HG02759 (cell line): Measurements from ENCODE around the gene RPTOR.

Experiments used
- ATAC-seq: cut with Tn5 transposase; IDR thresholded peaks from one replicate; pipeline ENCODE4 v1.9.1; 2021; ENCODE audit warnings: mild to moderate bottlenecking, moderate library complexity; ENCODE audit not compliant: unreplicated experiment

The RPTOR gene

GRCh38 chr17:80836658-80836965, 292.0 kb downstream of the RPTOR start:
- no peak for ATAC-seq

GRCh38 chr17:80836971-80837481, 292.4 kb downstream of the RPTOR start:
- ATAC-seq = no peak

GRCh38 chr17:80837711-80838110, 293.1 kb downstream of the RPTOR start:
- no peak for ATAC-seq

- ATAC-seq = no peak
Measured at GRCh38 chr17:80838311-80839025, 293.8 kb downstream of the RPTOR start.

- ATAC-seq = no peak
Measured at GRCh38 chr17:80839026-80839345, 294.3 kb downstream of the RPTOR start.

GRCh38 chr17:80839511-80839941, 294.9 kb downstream of the RPTOR start:
- ATAC-seq = no peak

GRCh38 chr17:80839970-80840369, 295.3 kb downstream of the RPTOR start:
- ATAC-seq = no peak

- no peak for ATAC-seq
Measured at GRCh38 chr17:80842456-80843013, 297.9 kb downstream of the RPTOR start.

GRCh38 chr17:80843741-80844156, 299.1 kb downstream of the RPTOR start:
- ATAC-seq = no peak

- ATAC-seq = no peak
Measured at GRCh38 chr17:80844418-80844990, 299.9 kb downstream of the RPTOR start.

GRCh38 chr17:80845069-80845862, 300.6 kb downstream of the RPTOR start:
- ATAC-seq = no peak

GRCh38 chr17:80845863-80846671, 301.4 kb downstream of the RPTOR start:
- ATAC-seq = no peak

GRCh38 chr17:80846932-80847331, 302.3 kb downstream of the RPTOR start:
- no peak for ATAC-seq

- no peak for ATAC-seq
Measured at GRCh38 chr17:80847496-80848230, 303.0 kb downstream of the RPTOR start.

- no peak for ATAC-seq
Measured at GRCh38 chr17:80848449-80849102, 303.9 kb downstream of the RPTOR start.

- ATAC-seq = no peak
Measured at GRCh38 chr17:80849119-80849518, 304.5 kb downstream of the RPTOR start.

- ATAC-seq = no peak
Measured at GRCh38 chr17:80850109-80850508, 305.5 kb downstream of the RPTOR start.

GRCh38 chr17:80850817-80851216, 306.2 kb downstream of the RPTOR start:
- no peak for ATAC-seq

- no peak for ATAC-seq
Measured at GRCh38 chr17:80851277-80851925, 306.8 kb downstream of the RPTOR start.
